GM19438 (cell line): ENCODE data around the gene NAV2.
A peak's percentile ranks its signal among the peaks of the same experiment; 100 is the strongest.

Source experiments
- ATAC-seq: cut with Tn5 transposase; IDR thresholded peaks from one replicate; pipeline ENCODE4 v1.9.1; 2021; ENCODE audit warnings: low read depth; ENCODE audit not compliant: unreplicated experiment

Gene NAV2

GRCh38 chr11:19962801-19963175 lies 250.2 kb downstream of the NAV2 start:
- no peak for ATAC-seq

- ATAC-seq: no peak
Measured at GRCh38 chr11:19963697-19964387, 251.2 kb downstream of the NAV2 start.

GRCh38 chr11:19966441-19966840 lies 253.8 kb downstream of the NAV2 start:
- no peak for ATAC-seq

- ATAC-seq: no peak
Measured at GRCh38 chr11:19966927-19967326, 254.3 kb downstream of the NAV2 start.

GRCh38 chr11:19967787-19968186 lies 255.2 kb downstream of the NAV2 start:
- ATAC-seq: no peak

GRCh38 chr11:19968860-19969259 lies 256.2 kb downstream of the NAV2 start:
- no peak for ATAC-seq

GRCh38 chr11:19970944-19971343 lies 258.3 kb downstream of the NAV2 start:
- ATAC-seq: no peak

- no peak for ATAC-seq
Measured at GRCh38 chr11:19972091-19972490, 259.5 kb downstream of the NAV2 start.

- ATAC-seq: no peak
Measured at GRCh38 chr11:19972651-19973050, 260.0 kb downstream of the NAV2 start.

GRCh38 chr11:19973136-19973635 lies 260.5 kb downstream of the NAV2 start:
- ATAC-seq: no peak

GRCh38 chr11:19974886-19975285 lies 262.2 kb downstream of the NAV2 start:
- no peak for ATAC-seq

- ATAC-seq: no peak
Measured at GRCh38 chr11:19975414-19975990, 262.9 kb downstream of the NAV2 start.

- no peak for ATAC-seq
Measured at GRCh38 chr11:19976281-19976941, 263.8 kb downstream of the NAV2 start.

- no peak for ATAC-seq
Measured at GRCh38 chr11:19977941-19978340, 265.3 kb downstream of the NAV2 start.

- ATAC-seq: peak; percentile 60
Measured at GRCh38 chr11:19978668-19979518, 266.3 kb downstream of the NAV2 start.

GRCh38 chr11:19979519-19979845 lies 266.8 kb downstream of the NAV2 start:
- ATAC-seq: peak; percentile 87

- ATAC-seq: no peak
Measured at GRCh38 chr11:19980388-19980787, 267.8 kb downstream of the NAV2 start.

- no peak for ATAC-seq
Measured at GRCh38 chr11:19980957-19981669, 268.5 kb downstream of the NAV2 start.

GRCh38 chr11:19982774-19983495 lies 270.3 kb downstream of the NAV2 start:
- ATAC-seq: no peak
